Activated T-helper 2 cell treated with anti-CD3 and anti-CD28 coated beads, Interferon-gamma antibody, Interleukin-2, Interleukin-4, amounts not matched to agents 10 μg/mL and 5 μg/mL and 100 μg/mL, durations not matched to agents 14 hours and 24 hours and 36 hours (primary cell): Measurements from ENCODE around the gene VWA8. TPM values are rescaled to one million over a fixed set of nuclear protein-coding genes. Genes with fewer than 3 reads are reported as not detected.

ENCODE experiments used
- DNase-seq: peaks from one replicate; pipeline ENCODE4 v3.0.0; 2021; ENCODE audit warnings: low spot score
- H3K27ac Mint-ChIP-seq: one replicate; pipeline ENCODE4 v1.8.0; 2021; ENCODE audit warnings: mixed read lengths
- H3K27me3 Mint-ChIP-seq: one replicate; pipeline ENCODE4 v1.8.0; 2021; ENCODE audit warnings: low read depth, mixed read lengths
- H3K36me3 Mint-ChIP-seq: one replicate; pipeline ENCODE4 v1.8.0; 2021; ENCODE audit warnings: low read depth, mixed read lengths
- H3K4me1 Mint-ChIP-seq: one replicate; pipeline ENCODE4 v1.8.0; 2021; ENCODE audit warnings: low read depth, mixed read lengths
- H3K4me3 Mint-ChIP-seq: one replicate; pipeline ENCODE4 v1.8.0; 2021; ENCODE audit warnings: low read depth, mild to moderate bottlenecking, moderate library complexity, mixed read lengths
- H3K9me3 Mint-ChIP-seq: one replicate; pipeline ENCODE4 v1.8.0; 2021; ENCODE audit warnings: mixed read lengths
- intact Hi-C: fragments of 100-400 bp; cut with micrococcal nuclease; formaldehyde crosslinking; loops from one replicate; pipeline ENCODE4 v1.15.1; 2023
- total RNA-seq: library from RNA; stranded (reverse); gene quantifications from 2 replicates; pipeline ENCODE4 v1.2.3, GENCODE V29; 2022

VWA8 gene
- total RNA-seq, 1 donor from 2014 or later: 21.7 TPM

- H3K36me3 Mint-ChIP-seq: peaks cover 58% of the 10 kb centered on the region
- no peak for DNase-seq
- H3K4me1 Mint-ChIP-seq: peaks cover 4% of the 10 kb centered on the region
- H3K27ac Mint-ChIP-seq: no peak overlapping the region
- no peaks in the 10 kb centered on the region for H3K27me3 Mint-ChIP-seq
- intact Hi-C loops: no loop called here
- H3K9me3 Mint-ChIP-seq: peaks cover 28% of the 10 kb centered on the region
- no peak overlapping the region for H3K4me3 Mint-ChIP-seq
Observed at GRCh38 chr13:41802684-41803444, 158.0 kb downstream of the VWA8 start.

GRCh38 chr13:41802043-41802683 is 158.7 kb downstream of the VWA8 start:
- intact Hi-C loops: no loop called here
- H3K4me1 Mint-ChIP-seq: peaks cover 4% of the 10 kb centered on the region
- no peak for DNase-seq
- H3K9me3 Mint-ChIP-seq: peaks cover 28% of the 10 kb centered on the region
- no peaks in the 10 kb centered on the region for H3K27me3 Mint-ChIP-seq
- no peak overlapping the region for H3K4me3 Mint-ChIP-seq
- H3K27ac Mint-ChIP-seq: no peak overlapping the region
- H3K36me3 Mint-ChIP-seq: peaks cover 55% of the 10 kb centered on the region

GRCh38 chr13:41791056-41791455 is 169.9 kb downstream of the VWA8 start:
- Mint-ChIP-seq H3K9me3 (no peaks in the 10 kb centered on the region), H3K4me3 (no peak overlapping the region), H3K36me3 (peaks cover 8% of the 10 kb centered on the region), H3K27me3 (no peaks in the 10 kb centered on the region), H3K4me1 (no peaks in the 10 kb centered on the region), H3K27ac (no peak overlapping the region)
- intact Hi-C loops: no loop called here
- no peak for DNase-seq

- Mint-ChIP-seq H3K27me3 (no peaks in the 10 kb centered on the region), H3K9me3 (no peaks in the 10 kb centered on the region), H3K36me3 (peaks cover 2% of the 10 kb centered on the region), H3K4me3 (no peak overlapping the region), H3K27ac (no peak overlapping the region), H3K4me1 (no peaks in the 10 kb centered on the region)
- intact Hi-C loops: loop anchor here (10.0 kb wide), 1 partner anchor 64 kb away; no protein-coding TSS in a partner anchor
- DNase-seq: no peak
Observed at GRCh38 chr13:41788552-41788951, 172.4 kb downstream of the VWA8 start.

GRCh38 chr13:41785402-41786172 is 175.3 kb downstream of the VWA8 start:
- Mint-ChIP-seq H3K36me3 (peaks cover 2% of the 10 kb centered on the region), H3K4me1 (no peaks in the 10 kb centered on the region), H3K27ac (no peak overlapping the region), H3K27me3 (no peaks in the 10 kb centered on the region), H3K9me3 (no peaks in the 10 kb centered on the region), H3K4me3 (no peak overlapping the region)
- intact Hi-C loops: loop anchor here (10.0 kb wide), 1 partner anchor 61 kb away; no protein-coding TSS in a partner anchor
- DNase-seq: no peak

- Mint-ChIP-seq H3K4me1 (no peaks in the 10 kb centered on the region), H3K36me3 (peaks cover 2% of the 10 kb centered on the region), H3K4me3 (no peak overlapping the region), H3K27me3 (no peaks in the 10 kb centered on the region), H3K9me3 (no peaks in the 10 kb centered on the region), H3K27ac (no peak overlapping the region)
- intact Hi-C loops: loop anchor here (10.0 kb wide), 1 partner anchor 57 kb away; no protein-coding TSS in a partner anchor
- no peak for DNase-seq
Observed at GRCh38 chr13:41782086-41782485, 178.8 kb downstream of the VWA8 start.

GRCh38 chr13:41780715-41781706 is 179.9 kb downstream of the VWA8 start:
- H3K4me3 Mint-ChIP-seq: no peak overlapping the region
- no peaks in the 10 kb centered on the region for H3K27me3 Mint-ChIP-seq
- no peak overlapping the region for H3K27ac Mint-ChIP-seq
- H3K4me1 Mint-ChIP-seq: no peaks in the 10 kb centered on the region
- H3K36me3 Mint-ChIP-seq: peaks cover under 1% of the 10 kb centered on the region
- intact Hi-C loops: loop anchor here (10.0 kb wide), 1 partner anchor 56 kb away; no protein-coding TSS in a partner anchor
- H3K9me3 Mint-ChIP-seq: no peaks in the 10 kb centered on the region
- no peak for DNase-seq

- Mint-ChIP-seq H3K9me3 (no peaks in the 10 kb centered on the region), H3K4me3 (no peak overlapping the region), H3K27me3 (no peaks in the 10 kb centered on the region), H3K36me3 (peaks cover 4% of the 10 kb centered on the region), H3K27ac (no peak overlapping the region), H3K4me1 (no peaks in the 10 kb centered on the region)
- DNase-seq: no peak
- intact Hi-C loops: loop anchor here (10.0 kb wide), 1 partner anchor 330 kb away; no protein-coding TSS in a partner anchor
Observed at GRCh38 chr13:41775251-41775650, 185.7 kb downstream of the VWA8 start.

GRCh38 chr13:41774605-41775218 is 186.2 kb downstream of the VWA8 start:
- peaks cover 4% of the 10 kb centered on the region for H3K36me3 Mint-ChIP-seq
- no peaks in the 10 kb centered on the region for H3K4me1 Mint-ChIP-seq

GRCh38 chr13:41767801-41768200 is 193.1 kb downstream of the VWA8 start:
- Mint-ChIP-seq H3K36me3 (no peaks in the 10 kb centered on the region), H3K4me3 (no peak overlapping the region), H3K4me1 (peaks cover 14% of the 10 kb centered on the region), H3K27ac (no peak overlapping the region), H3K9me3 (no peaks in the 10 kb centered on the region), H3K27me3 (no peaks in the 10 kb centered on the region)
- DNase-seq: no peak
- intact Hi-C loops: loop anchor here (10.0 kb wide), 1 partner anchor 137 kb away; no protein-coding TSS in a partner anchor

More at GRCh38 chr13:41774605-41775218, 186.2 kb downstream of the VWA8 start:
- Mint-ChIP-seq H3K9me3 (no peaks in the 10 kb centered on the region), H3K4me3 (no peak overlapping the region), H3K27me3 (no peaks in the 10 kb centered on the region), H3K27ac (no peak overlapping the region)
- DNase-seq: no peak
- intact Hi-C loops: loop anchor here (10.0 kb wide), 1 partner anchor 330 kb away; no protein-coding TSS in a partner anchor

- no peaks in the 10 kb centered on the region for H3K9me3 Mint-ChIP-seq
- no peak overlapping the region for H3K4me3 Mint-ChIP-seq
- no peak for DNase-seq
- peaks cover 14% of the 10 kb centered on the region for H3K4me1 Mint-ChIP-seq
- no peaks in the 10 kb centered on the region for H3K27me3 Mint-ChIP-seq
- no peak overlapping the region for H3K27ac Mint-ChIP-seq
- intact Hi-C loops: loop anchor here (10.0 kb wide), 1 partner anchor 138 kb away; no protein-coding TSS in a partner anchor
- peaks cover 5% of the 10 kb centered on the region for H3K36me3 Mint-ChIP-seq
Observed at GRCh38 chr13:41766439-41766838, 194.5 kb downstream of the VWA8 start.
